GM23248 (cell line): ENCODE data around the gene ZNF132. TPM values are rescaled to one million over a fixed set of nuclear protein-coding genes. Genes with fewer than 3 reads are reported as not detected.

ENCODE experiments used
- DNase-seq: peaks from one replicate; pipeline ENCODE4 v3.0.0-alpha.2; 2015
- H2AFZ ChIP-seq: fragments of 200-600 bp; sonication (generic); 2 replicates; pipeline ENCODE4 v1.6.1; 2016; ENCODE audit warnings: antibody characterized with exemption
- H3F3A ChIP-seq: fragments of 200-600 bp; sonication (generic); 2 replicates; pipeline ENCODE4 v1.6.1; 2016; ENCODE audit warnings: mild to moderate bottlenecking, antibody characterized with exemption, mixed run types; ENCODE audit not compliant: insufficient read depth
- H3K27ac ChIP-seq: fragments of 200-600 bp; sonication (generic); 2 replicates; pipeline ENCODE4 v1.5.1; 2016; ENCODE audit warnings: mild to moderate bottlenecking
- H3K27me3 ChIP-seq: fragments of 200-600 bp; sonication (generic); replicated peaks from 2 replicates; pipeline ENCODE4 v1.6.1; 2016; ENCODE audit warnings: mild to moderate bottlenecking; ENCODE audit not compliant: insufficient read depth
- H3K36me3 ChIP-seq: fragments of 200-600 bp; sonication (generic); 2 replicates; pipeline ENCODE4 v1.6.1; 2016; ENCODE audit warnings: low read depth, mild to moderate bottlenecking
- H3K4me1 ChIP-seq: fragments of 200-600 bp; sonication (generic); 2 replicates; pipeline ENCODE4 v1.6.1; 2016; ENCODE audit warnings: mild to moderate bottlenecking; ENCODE audit not compliant: insufficient read depth
- H3K4me2 ChIP-seq: fragments of 200-600 bp; sonication (generic); one replicate; pipeline ENCODE4 v1.6.1; 2016; ENCODE audit warnings: mild to moderate bottlenecking; ENCODE audit not compliant: unreplicated experiment
- H3K4me3 ChIP-seq: fragments of 200-600 bp; sonication (generic); 2 replicates; pipeline ENCODE4 v1.5.1; 2016; ENCODE audit warnings: mild to moderate bottlenecking
- H3K79me2 ChIP-seq: fragments of 200-600 bp; sonication (generic); 2 replicates; pipeline ENCODE4 v1.6.1; 2016; ENCODE audit warnings: mild to moderate bottlenecking; ENCODE audit not compliant: insufficient read depth
- H3K9ac ChIP-seq: fragments of 200-600 bp; sonication (generic); 2 replicates; pipeline ENCODE4 v1.6.1; 2016; ENCODE audit warnings: mild to moderate bottlenecking
- H3K9me2 ChIP-seq: fragments of 200-600 bp; sonication (generic); 2 replicates; pipeline ENCODE4 v1.6.1; 2016; ENCODE audit warnings: mixed run types, mild to moderate bottlenecking, moderate library complexity; ENCODE audit not compliant: insufficient read depth
- H3K9me3 ChIP-seq: fragments of 200-600 bp; sonication (generic); one replicate; pipeline ENCODE4 v1.6.1; 2017; ENCODE audit warnings: low read depth
- H4K20me1 ChIP-seq: fragments of 200-600 bp; sonication (generic); 2 replicates; pipeline ENCODE4 v1.6.0; 2016; ENCODE audit not compliant: insufficient read depth
- EZH2 ChIP-seq: fragments of 200-600 bp; sonication (generic); IDR thresholded peaks from 2 replicates; pipeline ENCODE4 v1.6.1; 2018; ENCODE audit warnings: antibody characterized with exemption, mild to moderate bottlenecking; ENCODE audit not compliant: insufficient read depth, poor library complexity, severe bottlenecking
- EZH2phosphoT487 ChIP-seq: fragments of 200-600 bp; sonication (generic); IDR thresholded peaks from 2 replicates; pipeline ENCODE4 v1.6.1; 2018; ENCODE audit warnings: antibody characterized with exemption, moderate library complexity, mild to moderate bottlenecking, low read depth; ENCODE audit not compliant: insufficient read depth
- WGBS, 2 experiments: methylation state at CpG; one replicate each; pipeline ENCODE4 v1.1.6; 2015 to 2017; ENCODE audit warnings: low lambda C conversion rate in 2 of 2, low coverage in 1 of 2; ENCODE audit errors: missing lambda C conversion rate in 2 of 2; 5-methylcytosine and 5-hydroxymethylcytosine counted together
- in situ Hi-C: fragments of 300-500 bp; cut with MboI; formaldehyde crosslinking; loops from 2 replicates; pipeline ENCODE4 v1.15.0; 2020
- polyA plus RNA-seq: library from polyadenylated mRNA; unstranded; fragments of >200 nt; fragmentation: Nextera tagmentation; extraction: Ambion mirVana; gene quantifications from 2 replicates; pipeline ENCODE4 v1.2.1, GENCODE V29; 2016
- total RNA-seq: library from RNA; depleted of rRNA; stranded (reverse); fragments of >200 nt; shearing (Covaris generic); gene quantifications from 2 replicates; pipeline ENCODE4 v1.2.3, GENCODE V29; 2014

ZNF132 gene
- total and polyA plus RNA-seq, 2 experiments from 2014 or later = 4.5 to 6.1 TPM

DNA sequence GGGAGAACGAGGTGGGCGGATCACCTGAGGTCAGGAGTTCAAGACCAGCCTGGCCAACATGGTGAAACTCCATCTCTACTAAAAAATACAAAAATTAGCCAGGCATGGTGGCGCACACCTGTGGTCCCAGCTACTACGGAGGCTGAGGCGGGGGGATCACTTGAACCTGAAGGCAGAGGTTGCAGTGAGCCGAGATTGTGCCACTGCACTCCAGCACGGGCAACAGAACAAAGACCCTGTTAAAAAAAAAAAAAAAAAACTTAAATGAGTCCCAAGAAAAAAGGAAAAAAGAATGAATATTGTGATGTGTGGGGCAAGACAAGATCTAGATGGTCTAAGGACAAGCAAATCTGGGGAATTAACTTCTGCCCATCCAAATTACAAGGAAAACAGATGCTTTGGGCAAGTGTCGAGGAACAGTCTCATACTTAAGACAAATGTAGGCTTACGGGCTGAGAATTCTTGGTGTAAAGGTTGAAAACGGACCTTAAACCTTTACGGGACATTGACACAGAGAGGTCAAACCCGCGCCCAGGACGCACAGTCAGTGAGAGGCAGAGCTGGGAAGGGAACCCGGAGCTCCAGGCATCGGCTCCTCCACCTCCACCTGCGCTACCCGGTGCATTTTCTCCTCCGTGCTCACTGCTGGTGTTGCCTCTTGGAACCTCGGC lies 26.3 kb upstream of the ZNF132 start:
- DNase-seq = no peak
- Histone ChIP-seq H3K4me1 (peaks cover 5% of the 10 kb centered on the region; the same call in 1 of the 2 replicates), H3K9me3 (no peaks in the 10 kb centered on the region), H2AFZ (peak overlapping the region; percentile 97), H3K4me3 (peak overlapping the region; percentile 81), H3K27ac (no peak overlapping the region), H4K20me1 (no peaks in the 10 kb centered on the region), H3K27me3 (no peaks in the 10 kb centered on the region), H3F3A (no peaks in the 10 kb centered on the region), H3K79me2 (peaks cover 27% of the 10 kb centered on the region), H3K9me2 (no peaks in the 10 kb centered on the region), H3K36me3 (no peaks in the 10 kb centered on the region), H3K9ac (peak overlapping the region; percentile 49), H3K4me2 (peak overlapping the region; percentile 91)
- in situ Hi-C loops = no loop called here
- 23 to 28% methylated on average over 20 of the region's 20 CpGs for WGBS, 2 experiments
- TF ChIP-seq EZH2 (no peak), EZH2phosphoT487 (no peak)

GRCh38 chr19:58460039-58460438 lies 20.1 kb upstream of the ZNF132 start:
- no peak overlapping the region for H3K4me2 ChIP-seq
- H4K20me1 ChIP-seq = no peaks in the 10 kb centered on the region
- no peak overlapping the region for H3K9ac ChIP-seq
- no peak overlapping the region for H2AFZ ChIP-seq
- no peak overlapping the region for H3K27ac ChIP-seq
- WGBS, 2 experiments = 81 to 89% methylated on average over 2 of the region's 2 CpGs
- no peaks in the 10 kb centered on the region for H3F3A ChIP-seq
- H3K4me1 ChIP-seq = no peaks in the 10 kb centered on the region
- no peaks in the 10 kb centered on the region for H3K9me3 ChIP-seq
- TF ChIP-seq EZH2phosphoT487 (no peak), EZH2 (no peak)
- H3K9me2 ChIP-seq = no peaks in the 10 kb centered on the region
- DNase-seq = no peak
- in situ Hi-C loops = no loop called here
- H3K36me3 ChIP-seq = no peaks in the 10 kb centered on the region
- H3K4me3 ChIP-seq = no peak overlapping the region
- H3K27me3 ChIP-seq = no peaks in the 10 kb centered on the region
- no peaks in the 10 kb centered on the region for H3K79me2 ChIP-seq

- DNase-seq = no peak
- Histone ChIP-seq H3K9ac (no peak overlapping the region), H3K9me3 (no peaks in the 10 kb centered on the region), H3F3A (no peaks in the 10 kb centered on the region), H2AFZ (no peak overlapping the region), H3K4me2 (no peak overlapping the region), H4K20me1 (no peaks in the 10 kb centered on the region), H3K4me3 (no peak overlapping the region), H3K9me2 (no peaks in the 10 kb centered on the region), H3K79me2 (no peaks in the 10 kb centered on the region; the same call in 1 of the 2 replicates), H3K4me1 (no peaks in the 10 kb centered on the region), H3K27me3 (no peaks in the 10 kb centered on the region), H3K27ac (no peak overlapping the region), H3K36me3 (no peaks in the 10 kb centered on the region)
- in situ Hi-C loops = no loop called here
- WGBS, 2 experiments = 94 to 96% methylated on average over 23 to 35 of the region's 35 CpGs
- no peak for TF ChIP-seq EZH2
- TF ChIP-seq EZH2phosphoT487 = no peak
These were observed 16.2 kb upstream of the ZNF132 start for GRCh38 chr19:58456111-58456510.

DNA sequence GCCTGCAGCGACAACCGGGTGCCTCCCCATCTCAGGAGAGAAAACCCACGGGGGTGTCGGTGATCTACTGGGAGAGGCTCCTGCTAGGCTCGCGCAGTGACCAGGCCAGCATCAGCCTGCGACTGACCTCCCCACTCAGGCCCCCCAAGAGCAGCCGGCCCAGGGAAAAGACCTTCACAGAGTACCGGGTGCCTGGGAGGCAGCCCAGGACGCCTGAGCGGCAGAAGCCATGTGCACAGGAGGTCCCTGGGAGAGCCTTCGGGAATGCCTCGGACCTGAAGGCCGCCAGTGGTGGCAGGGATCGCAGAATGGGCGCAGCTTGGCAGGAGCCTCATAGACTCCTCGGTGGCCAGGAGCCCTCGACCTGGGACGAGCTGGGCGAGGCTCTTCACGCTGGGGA lies 15.4 kb upstream of the ZNF132 start:
- Histone ChIP-seq H3K4me3 (no peak overlapping the region), H3K9me2 (no peaks in the 10 kb centered on the region), H3F3A (no peaks in the 10 kb centered on the region), H3K4me1 (no peaks in the 10 kb centered on the region), H3K4me2 (no peak overlapping the region), H3K27ac (no peak overlapping the region), H3K36me3 (no peaks in the 10 kb centered on the region), H3K27me3 (no peaks in the 10 kb centered on the region), H3K9ac (no peak overlapping the region), H3K9me3 (no peaks in the 10 kb centered on the region), H4K20me1 (no peaks in the 10 kb centered on the region), H3K79me2 (no peaks in the 10 kb centered on the region; the same call in 1 of the 2 replicates), H2AFZ (no peak overlapping the region)
- in situ Hi-C loops = no loop called here
- TF ChIP-seq EZH2phosphoT487 = no peak
- TF ChIP-seq EZH2 = no peak
- DNase-seq = no peak
- WGBS, 2 experiments = 98 to 99% methylated on average over 14 to 21 of the region's 21 CpGs
